Memory B cell (primary cell): ENCODE data around the gene PRLR.

ENCODE experiments used
- ATAC-seq: fragments of 150-1000 bp; cut with Tn5 transposase; 2 replicates; pipeline ENCODE4 v1.10.0; 2021; ENCODE audit warnings: low read depth, mild to moderate bottlenecking, moderate library complexity
- DNase-seq, 2 donors: peaks; one replicate each; pipeline ENCODE4 v3.0.0; 2022; ENCODE audit warnings: low spot score in 2 of 2
- H3K27ac Mint-ChIP-seq: one replicate; pipeline ENCODE4 v1.8.0; 2022; ENCODE audit warnings: mild to moderate bottlenecking, moderate library complexity, mixed read lengths
- H3K27me3 Mint-ChIP-seq: one replicate; pipeline ENCODE4 v1.8.0; 2022; ENCODE audit warnings: mixed read lengths
- H3K36me3 Mint-ChIP-seq: one replicate; pipeline ENCODE4 v1.8.0; 2022; ENCODE audit warnings: mild to moderate bottlenecking, mixed read lengths
- H3K4me1 Mint-ChIP-seq: one replicate; pipeline ENCODE4 v1.8.0; 2022; ENCODE audit warnings: mixed read lengths
- H3K4me3 Mint-ChIP-seq: one replicate; pipeline ENCODE4 v1.8.0; 2022; ENCODE audit warnings: mild to moderate bottlenecking, moderate library complexity, mixed read lengths
- H3K9me3 Mint-ChIP-seq: one replicate; pipeline ENCODE4 v1.8.0; 2022; ENCODE audit warnings: mixed read lengths

Gene PRLR

DNA sequence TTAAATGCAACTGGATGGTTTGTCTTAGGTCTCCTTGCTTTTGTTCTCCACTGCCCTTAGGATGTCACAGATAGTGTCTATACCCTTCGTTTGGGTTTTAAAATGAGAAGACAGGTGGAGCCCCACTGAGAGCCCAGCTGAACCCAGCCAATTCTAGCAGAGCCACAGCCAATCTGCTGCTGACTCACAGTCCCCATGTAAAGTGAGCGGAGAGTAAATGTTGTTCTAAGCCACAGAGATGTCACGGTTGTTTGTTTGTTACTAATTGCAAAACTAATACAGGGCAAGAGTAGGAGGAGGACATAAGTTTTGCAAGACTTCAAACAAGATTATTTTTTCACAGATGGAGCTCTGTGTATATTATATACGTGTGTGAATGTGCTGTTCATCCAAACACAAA, 132.1 kb downstream of the PRLR start:
- H3K4me3 Mint-ChIP-seq, result no peak overlapping the region
- peaks cover 3% of the 10 kb centered on the region for H3K4me1 Mint-ChIP-seq
- DNase-seq (no peak), ATAC-seq (no peak)
- no peak overlapping the region for H3K27ac Mint-ChIP-seq
- no peaks in the 10 kb centered on the region for H3K9me3 Mint-ChIP-seq
- no peaks in the 10 kb centered on the region for H3K36me3 Mint-ChIP-seq
- H3K27me3 Mint-ChIP-seq, result peaks cover 6% of the 10 kb centered on the region

DNA sequence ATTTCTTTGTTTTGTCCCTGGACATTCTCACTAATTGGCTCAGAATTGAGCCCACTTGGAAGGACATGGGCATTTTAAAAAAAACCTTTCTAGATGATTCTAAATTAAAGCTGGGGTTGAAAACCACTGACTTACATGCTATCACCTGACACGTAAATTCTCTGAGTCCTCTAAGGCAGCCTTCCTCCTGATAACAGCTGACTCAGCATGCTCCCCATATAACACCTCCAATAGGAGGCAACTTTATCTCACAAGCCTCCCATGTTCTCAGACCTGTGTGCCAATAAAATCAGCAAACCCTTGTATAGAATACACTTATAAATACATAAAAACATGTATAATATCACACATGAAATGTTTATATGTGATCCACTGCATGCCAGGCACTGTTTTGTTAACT, 133.4 kb downstream of the PRLR start:
- ATAC-seq (no peak), DNase-seq (no peak)
- H3K36me3 Mint-ChIP-seq, result no peaks in the 10 kb centered on the region
- no peak overlapping the region for H3K27ac Mint-ChIP-seq
- H3K4me1 Mint-ChIP-seq, result peaks cover 6% of the 10 kb centered on the region
- H3K4me3 Mint-ChIP-seq, result no peak overlapping the region
- H3K27me3 Mint-ChIP-seq, result peaks cover 1% of the 10 kb centered on the region
- H3K9me3 Mint-ChIP-seq, result no peaks in the 10 kb centered on the region

DNA sequence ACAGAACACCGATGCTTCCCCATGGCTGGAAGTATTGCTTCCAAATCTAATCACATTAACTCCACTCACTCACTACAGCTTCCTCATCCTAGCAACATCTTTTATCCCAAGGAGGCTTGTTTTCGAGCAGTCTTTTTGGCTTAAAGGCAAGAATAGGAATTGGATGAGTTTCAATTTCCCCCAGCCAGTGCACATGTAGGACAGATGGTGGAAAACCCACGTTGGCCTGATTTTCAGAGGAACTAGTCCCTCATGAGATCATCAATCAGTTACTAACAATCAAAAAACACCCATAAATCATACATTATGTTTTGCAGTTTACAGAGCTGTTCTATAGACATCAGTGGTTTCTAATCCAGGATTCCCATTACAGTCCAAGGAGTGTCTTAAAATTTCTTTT, 134.1 kb downstream of the PRLR start:
- DNase-seq (no peak), ATAC-seq (no peak)
- H3K36me3 Mint-ChIP-seq, result no peaks in the 10 kb centered on the region
- no peaks in the 10 kb centered on the region for H3K9me3 Mint-ChIP-seq
- peaks cover 1% of the 10 kb centered on the region for H3K27me3 Mint-ChIP-seq
- no peak overlapping the region for H3K27ac Mint-ChIP-seq
- no peak overlapping the region for H3K4me3 Mint-ChIP-seq
- peaks cover 6% of the 10 kb centered on the region for H3K4me1 Mint-ChIP-seq

DNA sequence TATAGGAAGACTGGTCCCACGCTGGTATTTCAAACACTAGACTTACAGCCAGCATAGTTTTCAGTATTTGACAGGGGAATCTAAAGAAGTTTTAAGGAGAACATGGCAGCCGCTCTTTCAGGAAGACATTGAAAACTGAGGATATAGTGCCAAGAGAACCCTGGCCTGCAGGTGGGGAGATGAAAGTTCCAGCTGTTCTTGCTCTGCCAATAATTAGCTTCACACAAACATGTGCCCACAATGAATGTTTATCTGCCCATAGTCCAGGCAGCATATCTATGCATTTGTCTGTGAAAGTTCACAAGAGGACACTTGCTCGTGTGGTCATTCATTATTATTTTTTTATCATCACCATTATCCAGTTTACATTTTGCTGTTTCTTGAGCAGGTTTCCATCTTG, 134.9 kb downstream of the PRLR start:
- Mint-ChIP-seq H3K4me1 (peaks cover 6% of the 10 kb centered on the region), H3K27me3 (peaks cover 1% of the 10 kb centered on the region), H3K9me3 (no peaks in the 10 kb centered on the region), H3K36me3 (no peaks in the 10 kb centered on the region), H3K4me3 (no peak overlapping the region), H3K27ac (no peak overlapping the region)
- ATAC-seq (no peak), DNase-seq (no peak)

- Mint-ChIP-seq H3K36me3 (no peaks in the 10 kb centered on the region), H3K27ac (no peak overlapping the region), H3K4me1 (peaks cover 6% of the 10 kb centered on the region), H3K27me3 (peaks cover 1% of the 10 kb centered on the region), H3K9me3 (no peaks in the 10 kb centered on the region), H3K4me3 (no peak overlapping the region)
- no peak for ATAC-seq
- no peak for DNase-seq
Observed at GRCh38 chr5:35094948-35095347, 135.3 kb downstream of the PRLR start.

DNA sequence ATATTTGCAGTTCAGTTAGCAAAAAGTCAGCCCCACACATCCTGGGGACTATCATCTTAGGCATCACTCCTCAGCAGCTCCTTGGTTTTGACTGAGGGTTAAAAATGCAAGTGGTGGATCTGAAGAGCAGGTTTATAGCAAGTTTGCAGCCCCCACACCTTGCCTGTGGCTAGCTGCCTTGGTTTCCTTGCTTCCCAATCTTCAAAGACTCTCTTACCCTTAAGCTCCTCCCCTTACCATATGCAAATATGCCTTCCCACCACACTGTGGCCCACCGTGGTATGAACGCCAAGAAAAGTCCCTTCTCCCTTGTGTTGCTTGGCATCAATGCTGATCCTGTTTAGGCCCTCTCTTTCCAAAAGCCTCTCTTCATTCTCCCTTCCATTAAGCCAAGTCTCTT, 137.6 kb downstream of the PRLR start:
- ATAC-seq (no peak), DNase-seq (no peak)
- no peak overlapping the region for H3K4me3 Mint-ChIP-seq
- no peaks in the 10 kb centered on the region for H3K36me3 Mint-ChIP-seq
- peaks cover 6% of the 10 kb centered on the region for H3K4me1 Mint-ChIP-seq
- H3K27me3 Mint-ChIP-seq, result peaks cover 2% of the 10 kb centered on the region
- H3K9me3 Mint-ChIP-seq, result no peaks in the 10 kb centered on the region
- H3K27ac Mint-ChIP-seq, result no peak overlapping the region

DNA sequence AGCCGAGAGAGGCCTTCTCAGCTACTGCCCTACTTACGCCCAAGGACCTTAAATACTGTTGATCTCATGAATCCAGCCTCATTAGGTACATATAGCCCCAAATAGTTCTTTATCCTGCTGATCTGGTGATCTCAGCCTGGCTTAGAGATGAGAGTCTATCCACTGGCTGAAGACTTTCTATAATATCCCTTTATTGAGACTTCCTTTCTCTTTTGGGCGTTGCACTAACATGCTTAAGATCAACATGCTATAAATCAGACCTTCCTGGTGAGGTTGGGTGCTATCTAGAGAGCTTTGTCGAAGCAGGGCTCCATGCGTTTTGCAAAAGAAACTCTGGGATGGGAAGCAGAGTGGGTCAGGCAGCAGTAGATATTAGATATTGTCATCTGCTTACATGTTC, 138.6 kb downstream of the PRLR start:
- H3K4me1 Mint-ChIP-seq, result peaks cover 6% of the 10 kb centered on the region
- ATAC-seq, result no peak
- H3K4me3 Mint-ChIP-seq, result no peak overlapping the region
- H3K9me3 Mint-ChIP-seq, result no peaks in the 10 kb centered on the region
- H3K36me3 Mint-ChIP-seq, result no peaks in the 10 kb centered on the region
- H3K27me3 Mint-ChIP-seq, result peaks cover 5% of the 10 kb centered on the region
- DNase-seq, result no peak
- no peak overlapping the region for H3K27ac Mint-ChIP-seq

- peak; percentile 51 for ATAC-seq
- Mint-ChIP-seq H3K27me3 (peaks cover 5% of the 10 kb centered on the region), H3K9me3 (no peaks in the 10 kb centered on the region), H3K27ac (no peak overlapping the region), H3K4me3 (no peak overlapping the region), H3K36me3 (no peaks in the 10 kb centered on the region), H3K4me1 (peaks cover 6% of the 10 kb centered on the region)
- peak; percentile 58 to 62 for DNase-seq
Observed at GRCh38 chr5:35089334-35090314, 140.7 kb downstream of the PRLR start.

DNA sequence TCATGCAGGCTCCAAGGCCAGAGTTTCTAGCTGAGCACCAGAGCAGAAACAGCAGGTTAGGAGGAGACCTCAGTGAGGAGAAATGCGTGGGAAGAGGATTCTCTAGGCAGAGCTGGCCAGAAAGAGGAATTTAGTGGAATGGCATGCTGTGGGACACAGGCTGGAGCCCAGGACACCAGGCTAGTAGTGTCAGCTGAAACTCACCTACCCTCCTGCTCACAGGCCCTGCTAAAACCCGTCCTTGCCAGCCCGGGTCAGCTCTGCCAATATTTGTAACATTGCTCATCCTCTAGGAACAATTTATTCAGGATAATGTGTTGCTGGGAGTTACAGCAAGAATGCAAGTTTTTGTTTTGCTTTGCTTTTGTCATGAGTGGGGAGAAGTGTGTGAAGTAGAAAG, 142.3 kb downstream of the PRLR start:
- no peak overlapping the region for H3K27ac Mint-ChIP-seq
- peaks cover 5% of the 10 kb centered on the region for H3K27me3 Mint-ChIP-seq
- no peaks in the 10 kb centered on the region for H3K9me3 Mint-ChIP-seq
- H3K4me1 Mint-ChIP-seq, result peaks cover 2% of the 10 kb centered on the region
- no peaks in the 10 kb centered on the region for H3K36me3 Mint-ChIP-seq
- H3K4me3 Mint-ChIP-seq, result no peak overlapping the region
- DNase-seq, result no peak
- no peak for ATAC-seq

DNA sequence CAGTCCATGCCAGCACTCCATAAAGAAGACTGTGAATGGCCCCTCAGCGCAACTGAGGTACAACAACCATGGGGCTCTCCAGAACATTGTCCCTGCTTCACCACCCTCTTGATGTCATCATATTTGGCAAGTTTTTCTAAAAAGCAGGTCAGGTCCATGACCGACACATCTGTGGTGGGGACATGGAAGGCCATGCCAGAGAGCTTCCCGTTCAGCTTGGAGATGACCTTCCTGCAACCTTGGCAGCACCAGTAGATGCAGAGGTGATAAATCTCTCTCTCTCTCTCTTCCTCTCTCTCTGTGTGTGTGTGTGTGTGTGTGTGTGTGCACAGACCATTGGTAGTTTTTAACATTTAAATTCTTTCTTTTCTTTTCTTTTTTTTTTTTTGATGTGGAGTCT, 147.1 kb downstream of the PRLR start:
- no peaks in the 10 kb centered on the region for H3K9me3 Mint-ChIP-seq
- no peak overlapping the region for H3K27ac Mint-ChIP-seq
- no peaks in the 10 kb centered on the region for H3K36me3 Mint-ChIP-seq
- ATAC-seq (no peak), DNase-seq (no peak)
- H3K4me3 Mint-ChIP-seq, result no peak overlapping the region
- H3K4me1 Mint-ChIP-seq, result no peaks in the 10 kb centered on the region
- H3K27me3 Mint-ChIP-seq, result peaks cover 3% of the 10 kb centered on the region

DNA sequence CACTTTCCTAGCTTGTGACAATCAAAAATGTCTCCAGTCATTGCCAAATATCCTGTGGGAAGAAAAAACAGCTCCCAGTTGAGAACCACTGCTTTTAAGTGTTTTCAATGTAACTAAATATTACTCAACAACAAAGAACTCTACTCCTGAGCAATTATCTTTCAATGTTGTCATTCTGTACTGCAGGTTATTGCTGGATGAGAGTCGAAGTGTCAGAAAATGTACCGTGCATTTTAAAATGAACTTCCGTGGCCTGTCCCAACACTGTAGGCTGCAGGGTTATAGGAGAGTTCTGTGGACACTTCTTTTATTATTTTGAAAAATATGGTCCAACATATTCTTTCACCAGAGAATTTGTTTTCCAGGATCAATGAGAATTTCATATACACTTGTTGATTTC, 147.8 kb downstream of the PRLR start:
- Mint-ChIP-seq H3K36me3 (no peaks in the 10 kb centered on the region), H3K9me3 (no peaks in the 10 kb centered on the region), H3K27ac (no peak overlapping the region), H3K4me3 (no peak overlapping the region), H3K27me3 (peaks cover 3% of the 10 kb centered on the region), H3K4me1 (no peaks in the 10 kb centered on the region)
- DNase-seq (no peak), ATAC-seq (no peak)

DNA sequence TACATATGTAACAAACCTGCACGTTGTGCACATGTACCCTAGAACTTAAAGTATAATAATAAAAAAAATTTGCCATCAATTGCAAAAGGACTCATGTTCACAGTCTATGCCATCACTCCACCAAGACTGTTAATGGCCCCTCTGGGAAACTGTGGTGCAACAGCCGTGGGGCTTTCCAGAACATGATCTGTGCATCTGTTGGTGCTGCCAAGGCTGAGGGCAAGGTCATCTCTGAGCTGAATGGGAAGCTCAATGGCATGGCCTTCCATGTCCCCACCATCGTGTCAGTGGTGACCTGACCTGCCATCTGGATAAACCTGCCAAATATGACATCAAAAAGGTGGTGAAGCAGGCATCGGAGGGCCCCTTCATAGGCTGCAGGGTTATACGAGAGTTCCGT, 149.2 kb downstream of the PRLR start:
- Mint-ChIP-seq H3K4me3 (no peak overlapping the region), H3K4me1 (no peaks in the 10 kb centered on the region), H3K9me3 (no peaks in the 10 kb centered on the region), H3K27ac (no peak overlapping the region), H3K36me3 (no peaks in the 10 kb centered on the region), H3K27me3 (no peaks in the 10 kb centered on the region)
- ATAC-seq (no peak), DNase-seq (no peak)

GRCh38 chr5:35073160-35073559, 157.1 kb downstream of the PRLR start:
- Mint-ChIP-seq H3K9me3 (peaks cover 4% of the 10 kb centered on the region), H3K27me3 (peaks cover 5% of the 10 kb centered on the region), H3K4me1 (no peaks in the 10 kb centered on the region), H3K4me3 (no peak overlapping the region), H3K36me3 (no peaks in the 10 kb centered on the region), H3K27ac (no peak overlapping the region)
- ATAC-seq, result no peak
- no peak for DNase-seq

DNA sequence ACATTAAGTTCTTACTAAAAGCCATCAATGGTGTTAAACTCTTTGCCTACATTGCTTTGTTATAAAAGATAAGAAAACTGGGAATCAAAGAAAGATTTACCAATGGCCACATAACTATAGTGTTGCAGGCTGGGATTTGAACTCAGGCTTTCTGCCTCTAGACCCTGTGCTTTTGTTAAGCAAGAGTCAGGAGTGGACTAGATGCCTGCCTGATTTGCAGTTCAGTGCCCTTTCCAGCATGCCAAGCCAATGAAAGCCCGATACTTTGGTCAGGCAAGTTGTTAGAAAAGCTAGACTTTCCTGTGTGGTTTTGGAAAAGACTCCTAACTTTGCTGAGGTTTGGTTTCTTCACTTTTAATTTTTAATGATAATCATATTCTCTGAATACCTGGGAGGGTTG, 161.1 kb downstream of the PRLR start:
- H3K36me3 Mint-ChIP-seq, result no peaks in the 10 kb centered on the region
- peaks cover 4% of the 10 kb centered on the region for H3K9me3 Mint-ChIP-seq
- no peak overlapping the region for H3K27ac Mint-ChIP-seq
- peaks cover 5% of the 10 kb centered on the region for H3K27me3 Mint-ChIP-seq
- ATAC-seq (no peak), DNase-seq (no peak)
- H3K4me1 Mint-ChIP-seq, result peaks cover 11% of the 10 kb centered on the region
- H3K4me3 Mint-ChIP-seq, result no peak overlapping the region

- Mint-ChIP-seq H3K4me1 (peaks cover 11% of the 10 kb centered on the region), H3K9me3 (no peaks in the 10 kb centered on the region), H3K27me3 (no peaks in the 10 kb centered on the region), H3K4me3 (no peak overlapping the region), H3K27ac (no peak overlapping the region), H3K36me3 (no peaks in the 10 kb centered on the region)
- ATAC-seq (no peak), DNase-seq (no peak)
Observed at GRCh38 chr5:35067985-35068384, 162.3 kb downstream of the PRLR start.
